ENCODE data around the gene FLT3.

GRCh38 chr13:27967203-27967735 is 133.1 kb downstream of the FLT3 start:
- TF ChIP-seq CTCF (IDR thresholded peaks at IDR 0.05) (no peak), POLR2A (IDR thresholded peaks at IDR 0.05) (no peak)

Data from heart left ventricle (tissue), 13 donors.